Neural progenitor cell (in vitro differentiated cells): ENCODE measurements around the gene FAM193A.

Experiments used
- EZH2 ChIP-seq: fragments of 200-600 bp; sonication (generic); IDR thresholded peaks from 2 replicates; pipeline ENCODE4 v1.6.1; 2017; ENCODE audit warnings: antibody characterized with exemption, mild to moderate bottlenecking, moderate library complexity
- EZH2phosphoT487 ChIP-seq: fragments of 200-600 bp; sonication (generic); IDR thresholded peaks from 2 replicates; pipeline ENCODE4 v1.6.1; 2017; ENCODE audit warnings: antibody characterized with exemption
- TF ChIP-seq, protein P1 (sequence below): fragments of 200-600 bp; sonication (generic); IDR thresholded peaks from 2 replicates; pipeline ENCODE4 v1.5.1; 2017; ENCODE audit warnings: antibody characterized with exemption, mild to moderate bottlenecking

GRCh38 chr4:2619459-2619858, 83.0 kb downstream of the FAM193A start:
- TF ChIP-seq, protein P1, sequence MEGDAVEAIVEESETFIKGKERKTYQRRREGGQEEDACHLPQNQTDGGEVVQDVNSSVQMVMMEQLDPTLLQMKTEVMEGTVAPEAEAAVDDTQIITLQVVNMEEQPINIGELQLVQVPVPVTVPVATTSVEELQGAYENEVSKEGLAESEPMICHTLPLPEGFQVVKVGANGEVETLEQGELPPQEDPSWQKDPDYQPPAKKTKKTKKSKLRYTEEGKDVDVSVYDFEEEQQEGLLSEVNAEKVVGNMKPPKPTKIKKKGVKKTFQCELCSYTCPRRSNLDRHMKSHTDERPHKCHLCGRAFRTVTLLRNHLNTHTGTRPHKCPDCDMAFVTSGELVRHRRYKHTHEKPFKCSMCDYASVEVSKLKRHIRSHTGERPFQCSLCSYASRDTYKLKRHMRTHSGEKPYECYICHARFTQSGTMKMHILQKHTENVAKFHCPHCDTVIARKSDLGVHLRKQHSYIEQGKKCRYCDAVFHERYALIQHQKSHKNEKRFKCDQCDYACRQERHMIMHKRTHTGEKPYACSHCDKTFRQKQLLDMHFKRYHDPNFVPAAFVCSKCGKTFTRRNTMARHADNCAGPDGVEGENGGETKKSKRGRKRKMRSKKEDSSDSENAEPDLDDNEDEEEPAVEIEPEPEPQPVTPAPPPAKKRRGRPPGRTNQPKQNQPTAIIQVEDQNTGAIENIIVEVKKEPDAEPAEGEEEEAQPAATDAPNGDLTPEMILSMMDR, result no peak
- TF ChIP-seq EZH2 (no peak), EZH2phosphoT487 (no peak)
